ENCODE data around the gene AREL1.

The AREL1 gene

DNA sequence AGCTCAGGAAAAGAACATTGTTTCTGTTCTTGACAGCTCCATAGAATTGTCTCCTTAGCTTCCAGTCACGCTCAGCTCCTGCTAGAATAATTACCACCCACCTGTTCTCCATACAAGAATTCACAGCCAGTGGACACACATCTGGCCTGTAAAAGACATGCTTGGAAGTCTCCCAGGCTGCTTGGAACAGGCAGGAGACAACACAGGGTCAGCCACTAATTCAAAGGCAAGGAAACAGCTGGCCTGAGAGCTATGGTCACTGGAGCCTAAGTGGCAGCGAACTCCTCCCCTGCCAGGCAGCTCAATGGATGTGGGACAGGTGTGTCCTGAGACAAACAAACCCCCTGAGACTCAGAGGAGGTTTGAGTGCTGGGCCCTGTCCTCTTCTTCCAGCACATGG lies 77.9 kb downstream of the AREL1 start:
- DNase-seq = peak; percentile 81

DNA sequence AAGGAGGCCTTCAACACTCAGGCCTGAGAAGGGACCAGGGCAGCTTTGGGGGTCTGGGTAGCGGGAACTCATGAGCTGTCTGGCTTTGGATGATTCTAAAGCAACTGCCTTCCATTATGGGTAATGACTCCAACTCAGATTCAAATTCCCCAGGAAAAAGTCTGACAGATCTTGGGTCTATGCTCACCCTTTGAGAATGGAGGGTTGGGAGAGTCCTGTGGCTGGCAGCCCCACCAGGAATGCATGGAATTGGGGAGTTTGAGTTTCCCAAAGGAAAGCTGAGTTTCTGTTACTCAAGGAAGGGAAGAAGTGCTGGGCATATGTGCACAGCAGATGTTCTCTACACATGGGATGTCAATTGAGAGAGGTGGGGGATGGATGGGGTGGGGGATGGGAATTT lies 78.4 kb downstream of the AREL1 start:
- DNase-seq = no peak

DNA sequence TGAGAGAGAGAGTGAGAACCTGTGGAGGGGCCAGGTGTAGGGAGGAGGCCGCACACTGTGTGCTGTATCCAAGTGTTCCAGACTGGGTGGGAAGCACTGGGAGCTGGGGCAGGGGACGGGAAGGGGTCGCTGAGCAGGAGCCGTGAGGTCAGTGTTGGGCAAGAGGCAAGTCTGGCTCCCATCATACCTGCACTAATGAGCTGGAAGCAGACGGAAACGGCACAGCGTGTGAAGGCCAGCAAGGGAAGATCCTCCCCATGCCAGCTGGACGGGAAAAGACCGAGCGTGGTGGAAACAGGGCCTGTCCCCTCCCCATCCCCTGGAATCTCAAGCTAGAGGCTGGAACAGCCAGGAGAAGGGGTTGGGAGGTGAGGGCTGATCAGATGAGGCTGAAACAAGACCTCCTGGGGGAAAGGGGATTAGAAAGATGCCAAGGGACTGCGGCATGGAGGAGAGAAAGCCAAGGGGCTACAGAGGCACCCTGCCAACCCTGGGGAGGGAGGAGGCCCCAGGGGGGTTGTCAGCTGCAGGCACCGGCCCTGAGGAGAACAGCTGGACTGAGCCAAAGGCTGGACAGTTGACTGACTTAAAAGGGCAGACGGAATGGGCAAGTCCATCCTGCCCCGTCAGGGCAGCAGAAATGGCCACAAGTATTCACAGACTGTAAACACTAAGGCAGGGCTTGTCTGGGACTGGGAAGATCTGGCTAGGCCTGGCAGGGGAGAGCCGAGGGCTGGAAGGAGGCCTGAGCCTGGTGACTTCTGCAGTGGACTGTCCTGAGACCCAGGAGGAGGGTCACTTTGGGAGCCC lies 81.8 kb downstream of the AREL1 start:
- peak; percentile 67 for DNase-seq

- DNase-seq = no peak
Observed at GRCh38 chr14:74628418-74628817, 84.5 kb downstream of the AREL1 start.

DNA sequence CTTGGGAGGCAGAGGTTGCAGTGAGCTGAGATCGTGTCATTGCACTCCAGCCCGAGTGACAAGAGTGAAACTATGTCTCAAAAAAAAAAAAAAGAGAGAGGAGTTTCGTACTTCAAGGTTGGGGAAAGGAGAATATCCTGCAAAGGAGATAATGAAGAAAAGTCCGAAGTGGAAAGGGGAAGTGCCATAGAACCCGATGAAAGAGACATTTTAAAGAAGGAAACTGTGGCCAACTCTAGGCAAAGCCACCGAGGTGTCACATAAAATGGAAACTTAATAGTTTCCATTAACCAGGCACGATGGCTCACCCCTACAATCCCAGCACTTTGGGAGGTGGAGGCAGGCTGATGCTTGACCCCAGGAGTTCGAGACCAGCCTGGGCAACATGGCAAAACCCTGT lies 85.8 kb downstream of the AREL1 start:
- DNase-seq = no peak

DNA sequence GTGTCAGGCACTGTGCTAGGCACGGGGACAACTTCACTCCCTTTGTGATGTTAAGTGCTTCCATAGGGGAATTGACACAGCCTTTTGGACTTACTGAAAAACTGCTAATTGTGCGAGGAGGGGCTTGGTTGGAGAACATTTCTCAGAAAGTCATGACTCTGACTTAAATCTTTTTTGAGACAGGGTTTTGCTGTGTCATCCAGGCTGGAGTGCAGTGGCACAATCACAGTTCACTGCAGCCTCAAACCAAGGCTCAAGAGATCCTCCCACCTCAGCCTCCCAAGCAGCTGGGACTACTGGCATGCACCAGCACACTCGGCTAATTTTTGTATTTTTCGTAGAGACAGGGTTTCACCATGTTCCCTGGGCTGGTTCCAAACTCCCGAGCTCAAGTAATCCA lies 90.6 kb downstream of the AREL1 start:
- no peak for DNase-seq

DNA sequence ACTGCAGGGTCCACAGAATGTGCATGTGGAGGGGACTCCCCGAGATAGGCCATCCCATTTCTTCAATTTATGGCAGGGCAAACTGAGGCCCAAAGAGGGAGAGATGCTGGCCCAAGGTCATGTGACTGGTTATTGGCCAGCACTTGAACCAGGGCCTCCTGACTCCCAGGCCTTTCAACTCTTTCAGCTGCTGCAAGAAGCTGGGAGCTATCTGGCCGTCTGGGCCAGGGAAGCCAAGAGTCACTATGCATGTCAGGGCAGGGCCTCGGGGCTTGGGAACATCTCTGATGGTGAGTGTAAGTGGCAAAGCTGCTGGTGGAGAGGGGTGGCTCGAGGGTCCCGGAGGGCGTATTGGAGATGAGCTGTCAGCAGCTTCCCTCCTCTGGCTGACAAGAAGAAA lies 91.3 kb downstream of the AREL1 start:
- no peak for DNase-seq

DNA sequence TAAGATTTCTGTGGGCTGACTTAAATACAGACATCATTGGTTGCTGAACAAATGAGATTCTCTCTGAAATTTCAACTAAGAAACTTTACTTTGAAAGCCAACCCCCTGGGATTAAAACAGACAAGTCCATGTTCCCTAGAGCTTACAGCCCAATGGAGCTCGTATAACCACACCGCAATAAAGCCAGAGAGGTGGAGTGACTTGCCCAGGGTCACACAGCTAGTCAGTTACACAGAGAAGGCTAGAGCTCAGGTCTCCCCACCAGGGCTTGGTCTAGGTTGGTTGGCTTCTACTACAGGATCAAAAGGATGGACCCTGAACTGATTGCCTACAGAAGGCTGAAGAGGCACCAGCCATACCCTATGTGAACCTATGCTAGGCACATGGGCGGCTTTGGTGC lies 92.0 kb downstream of the AREL1 start:
- DNase-seq = no peak

- no peak for DNase-seq
Observed at GRCh38 chr14:74620497-74620921, 92.4 kb downstream of the AREL1 start.

- DNase-seq = peak; percentile 74
Observed at GRCh38 chr14:74619672-74620131, 93.2 kb downstream of the AREL1 start.

GRCh38 chr14:74618078-74618952 lies 94.6 kb downstream of the AREL1 start:
- no peak for DNase-seq

DNA sequence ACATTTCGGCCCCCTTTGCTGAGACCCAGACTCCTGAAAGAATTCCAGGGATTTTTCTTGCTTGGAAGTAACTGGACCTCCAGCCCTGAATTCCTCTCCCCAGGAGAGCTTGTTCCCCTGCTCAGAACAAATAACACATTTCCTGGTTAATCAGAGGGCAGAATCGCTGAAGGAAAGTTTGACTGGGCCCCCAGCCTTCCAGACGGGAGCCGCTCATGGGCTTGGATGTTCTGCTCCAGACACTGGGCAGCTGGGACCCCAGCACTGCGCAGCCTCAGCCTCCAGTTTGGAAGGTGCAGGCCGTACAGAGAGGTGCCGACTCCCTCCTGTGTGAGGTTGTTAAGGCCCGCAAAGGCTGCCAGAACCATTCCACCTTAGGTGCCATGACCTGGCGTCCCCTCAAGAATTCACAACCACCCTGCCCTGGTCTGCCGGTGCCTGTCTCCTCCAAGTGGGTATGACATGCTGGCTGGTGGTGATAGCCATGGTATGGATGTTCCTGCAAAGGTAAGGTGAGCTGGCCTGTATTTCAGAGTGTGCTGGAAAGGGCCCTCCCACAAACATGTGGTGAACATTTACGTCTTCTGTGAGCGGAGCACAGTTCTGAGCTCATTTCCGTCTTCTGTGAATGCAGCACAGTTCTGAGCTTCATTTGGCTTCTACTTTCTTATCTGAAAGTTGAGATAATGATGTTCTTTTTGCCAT lies 95.7 kb downstream of the AREL1 start:
- DNase-seq = no peak

- no peak for DNase-seq
Observed at GRCh38 chr14:74616507-74616906, 96.4 kb downstream of the AREL1 start.

DNA sequence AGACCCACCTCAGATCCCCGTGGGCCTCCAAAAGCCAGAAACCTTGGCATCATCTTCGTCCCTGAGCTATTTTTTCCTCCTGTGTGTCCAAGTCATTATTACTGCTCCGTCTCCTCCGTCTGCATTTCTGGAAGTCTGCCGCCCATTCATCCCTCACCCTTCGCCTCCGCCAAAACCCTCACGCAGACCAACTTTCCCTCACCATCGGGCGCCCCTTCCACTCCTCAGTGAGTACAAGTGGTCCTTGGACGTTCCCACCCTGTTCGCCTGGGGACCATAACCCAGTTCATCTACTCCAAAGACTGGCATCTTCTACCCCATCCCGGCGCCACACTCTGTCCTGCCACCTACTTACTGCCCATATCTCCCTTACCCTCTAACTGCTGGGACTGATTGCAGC lies 97.1 kb downstream of the AREL1 start:
- no peak for DNase-seq

- no peak for DNase-seq
Observed at GRCh38 chr14:74614508-74615495, 98.1 kb downstream of the AREL1 start.

GRCh38 chr14:74613211-74613914 lies 99.5 kb downstream of the AREL1 start:
- no peak for DNase-seq

DNA sequence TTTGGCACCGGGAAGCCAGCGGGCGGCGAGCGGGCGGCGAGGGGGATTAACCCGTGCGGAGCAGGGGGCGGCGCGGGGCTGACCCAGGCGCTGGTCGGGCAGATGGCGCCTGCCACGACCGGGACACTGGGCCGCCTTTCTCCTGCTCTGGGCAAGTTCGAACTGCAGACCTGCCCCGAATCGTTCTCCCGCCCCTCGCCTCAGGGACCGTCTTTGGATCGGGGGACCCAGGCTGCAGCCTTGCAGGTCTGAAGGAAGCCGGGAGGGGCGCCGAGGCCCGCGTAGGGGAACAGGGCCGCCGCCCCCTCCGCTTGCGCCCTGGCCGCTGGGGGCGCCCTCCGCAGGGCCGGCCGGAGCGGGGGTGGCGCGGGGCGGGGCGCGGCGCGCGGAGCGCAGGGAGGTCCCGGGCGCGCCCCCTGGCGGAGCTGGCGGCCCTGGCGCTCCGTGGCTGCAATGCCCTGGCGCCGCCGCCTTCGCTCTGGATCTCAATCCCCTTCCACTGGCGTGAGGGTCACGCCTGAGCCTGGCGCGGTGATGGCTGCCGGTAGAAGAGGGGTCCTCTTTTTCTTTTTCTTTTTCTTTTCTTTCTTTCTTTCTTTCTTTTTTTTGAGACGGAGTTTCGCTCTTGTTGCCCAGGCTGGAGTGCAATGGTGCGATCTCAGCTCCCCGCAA lies 100.4 kb downstream of the AREL1 start:
- DNase-seq = peak; percentile 85

- DNase-seq = peak; percentile 76
Observed at GRCh38 chr14:74611650-74612349, 101.1 kb downstream of the AREL1 start, which contains the start of gene LTBP2. LTBP2 (minus strand) TSS chr14:74612237; CDS start chr14:74611944, 293 bp downstream.

Measured in femur (tissue), 1 donor.